ENCODE data around the gene RAB40AL. TPM values are rescaled to one million over a fixed set of nuclear protein-coding genes. Genes with fewer than 3 reads are reported as not detected.

RAB40AL gene
- total and polyA plus RNA-seq, 2 experiments from 2014 or later = 0.34 to 0.83 TPM

GRCh38 chrX:102966701-102967100 lies 29.6 kb downstream of the RAB40AL start:
- Mint-ChIP-seq H3K9me3 (peaks cover 22% of the 10 kb centered on the region), H3K4me3 (no peak overlapping the region), H3K36me3 (ENCODE audit: low read depth) (peaks cover 2% of the 10 kb centered on the region; the same call in 1 of the 3 replicates), H3K27ac (no peak overlapping the region), H3K27me3 (ENCODE audit: insufficient read depth, low read depth, poor library complexity) (peaks cover 2% of the 10 kb centered on the region), H3K4me1 (no peaks in the 10 kb centered on the region; the same call in 2 of the 3 replicates)
- TF ChIP-seq, protein P1, sequence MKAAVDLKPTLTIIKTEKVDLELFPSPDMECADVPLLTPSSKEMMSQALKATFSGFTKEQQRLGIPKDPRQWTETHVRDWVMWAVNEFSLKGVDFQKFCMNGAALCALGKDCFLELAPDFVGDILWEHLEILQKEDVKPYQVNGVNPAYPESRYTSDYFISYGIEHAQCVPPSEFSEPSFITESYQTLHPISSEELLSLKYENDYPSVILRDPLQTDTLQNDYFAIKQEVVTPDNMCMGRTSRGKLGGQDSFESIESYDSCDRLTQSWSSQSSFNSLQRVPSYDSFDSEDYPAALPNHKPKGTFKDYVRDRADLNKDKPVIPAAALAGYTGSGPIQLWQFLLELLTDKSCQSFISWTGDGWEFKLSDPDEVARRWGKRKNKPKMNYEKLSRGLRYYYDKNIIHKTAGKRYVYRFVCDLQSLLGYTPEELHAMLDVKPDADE (IDR thresholded peaks at IDR 0.05) = no peak
- TF ChIP-seq ZNF114 (CRISPR knock-in tag; IDR thresholded peaks at IDR 0.05) = no peak
- Histone ChIP-seq H3K9me2 (ENCODE audit: insufficient read depth) (no peaks in the 10 kb centered on the region), H3K36me3 (ENCODE audit: insufficient read depth) (no peaks in the 10 kb centered on the region), H3K27ac (ENCODE audit: low read depth) (no peak overlapping the region), H3K4me1 (ENCODE audit: insufficient read depth) (no peaks in the 10 kb centered on the region), H3K4me2 (no peak overlapping the region), H3K79me2 (replicated peaks; ENCODE audit: insufficient read depth) (no peaks in the 10 kb centered on the region), H4K20me1 (replicated peaks; ENCODE audit: insufficient read depth) (no peaks in the 10 kb centered on the region), H3K4me3 (no peak overlapping the region), H2AFZ (no peak overlapping the region), H3F3A (replicated peaks; ENCODE audit: low read depth) (no peaks in the 10 kb centered on the region), H3K27me3 (ENCODE audit: insufficient read depth) (no peaks in the 10 kb centered on the region)
- no peak for DNase-seq (ENCODE audit: low spot score)
- ATAC-seq = no peak

GRCh38 chrX:102968216-102968615 lies 31.1 kb downstream of the RAB40AL start:
- no peak overlapping the region for H3K4me3 ChIP-seq
- no peak overlapping the region for H3K27ac ChIP-seq (ENCODE audit: low read depth)
- Mint-ChIP-seq H3K9me3 (peaks cover 28% of the 10 kb centered on the region), H3K4me3 (no peak overlapping the region), H3K36me3 (ENCODE audit: low read depth) (peaks cover 2% of the 10 kb centered on the region; the same call in 1 of the 3 replicates), H3K27me3 (ENCODE audit: insufficient read depth, low read depth, poor library complexity) (peaks cover 2% of the 10 kb centered on the region), H3K4me1 (no peaks in the 10 kb centered on the region), H3K27ac (no peak overlapping the region)
- no peaks in the 10 kb centered on the region for H3K27me3 ChIP-seq (ENCODE audit: insufficient read depth)
- H3K79me2 ChIP-seq (replicated peaks; ENCODE audit: insufficient read depth) = no peaks in the 10 kb centered on the region
- no peaks in the 10 kb centered on the region for H3F3A ChIP-seq (replicated peaks; ENCODE audit: low read depth)
- ATAC-seq (no peak), DNase-seq (ENCODE audit: low spot score) (no peak)
- H3K36me3 ChIP-seq (ENCODE audit: insufficient read depth) = no peaks in the 10 kb centered on the region
- no peaks in the 10 kb centered on the region for H3K9me2 ChIP-seq (ENCODE audit: insufficient read depth)
- no peak overlapping the region for H2AFZ ChIP-seq
- H3K4me2 ChIP-seq = no peak overlapping the region
- H4K20me1 ChIP-seq (replicated peaks; ENCODE audit: insufficient read depth) = no peaks in the 10 kb centered on the region
- no peaks in the 10 kb centered on the region for H3K4me1 ChIP-seq (ENCODE audit: insufficient read depth)
- TF ChIP-seq EZH2phosphoT487 (IDR thresholded peaks at IDR 0.05; ENCODE audit: unreplicated experiment) = no peak
- TF ChIP-seq CTCF (conservative IDR thresholded peaks at IDR 0.05; ENCODE audit: low read depth in 2 of 2) = no peak
- TF ChIP-seq ZNF114 (CRISPR knock-in tag; IDR thresholded peaks at IDR 0.05) = no peak
- TF ChIP-seq ZNF462 (CRISPR knock-in tag; IDR thresholded peaks at IDR 0.05) = no peak
- no peak for TF ChIP-seq ZNF331 (CRISPR knock-in tag; IDR thresholded peaks at IDR 0.05; ENCODE audit: low read depth)
- TF ChIP-seq NANOG (IDR thresholded peaks at IDR 0.05; ENCODE audit: borderline replicate concordance) = no peak
- TF ChIP-seq JUNB (IDR thresholded peaks at IDR 0.05; ENCODE audit: unreplicated experiment) = no peak
- TF ChIP-seq STAT1 (IDR thresholded peaks at IDR 0.05; ENCODE audit: unreplicated experiment) = no peak
- TF ChIP-seq, protein P2, sequence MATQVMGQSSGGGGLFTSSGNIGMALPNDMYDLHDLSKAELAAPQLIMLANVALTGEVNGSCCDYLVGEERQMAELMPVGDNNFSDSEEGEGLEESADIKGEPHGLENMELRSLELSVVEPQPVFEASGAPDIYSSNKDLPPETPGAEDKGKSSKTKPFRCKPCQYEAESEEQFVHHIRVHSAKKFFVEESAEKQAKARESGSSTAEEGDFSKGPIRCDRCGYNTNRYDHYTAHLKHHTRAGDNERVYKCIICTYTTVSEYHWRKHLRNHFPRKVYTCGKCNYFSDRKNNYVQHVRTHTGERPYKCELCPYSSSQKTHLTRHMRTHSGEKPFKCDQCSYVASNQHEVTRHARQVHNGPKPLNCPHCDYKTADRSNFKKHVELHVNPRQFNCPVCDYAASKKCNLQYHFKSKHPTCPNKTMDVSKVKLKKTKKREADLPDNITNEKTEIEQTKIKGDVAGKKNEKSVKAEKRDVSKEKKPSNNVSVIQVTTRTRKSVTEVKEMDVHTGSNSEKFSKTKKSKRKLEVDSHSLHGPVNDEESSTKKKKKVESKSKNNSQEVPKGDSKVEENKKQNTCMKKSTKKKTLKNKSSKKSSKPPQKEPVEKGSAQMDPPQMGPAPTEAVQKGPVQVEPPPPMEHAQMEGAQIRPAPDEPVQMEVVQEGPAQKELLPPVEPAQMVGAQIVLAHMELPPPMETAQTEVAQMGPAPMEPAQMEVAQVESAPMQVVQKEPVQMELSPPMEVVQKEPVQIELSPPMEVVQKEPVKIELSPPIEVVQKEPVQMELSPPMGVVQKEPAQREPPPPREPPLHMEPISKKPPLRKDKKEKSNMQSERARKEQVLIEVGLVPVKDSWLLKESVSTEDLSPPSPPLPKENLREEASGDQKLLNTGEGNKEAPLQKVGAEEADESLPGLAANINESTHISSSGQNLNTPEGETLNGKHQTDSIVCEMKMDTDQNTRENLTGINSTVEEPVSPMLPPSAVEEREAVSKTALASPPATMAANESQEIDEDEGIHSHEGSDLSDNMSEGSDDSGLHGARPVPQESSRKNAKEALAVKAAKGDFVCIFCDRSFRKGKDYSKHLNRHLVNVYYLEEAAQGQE (IDR thresholded peaks at IDR 0.05; ENCODE audit: unreplicated experiment) = no peak

All from GM23338 (cell line).